Measurements from ENCODE around the gene TEX38. TPM values are rescaled to one million over a fixed set of nuclear protein-coding genes. Genes with fewer than 3 reads are reported as not detected.

The TEX38 gene
- total RNA-seq, 6 donors from 2014 or later = not detected

- Histone ChIP-seq H3K4me1 (peaks cover 0 to 22% (median 7%) of the 10 kb centered on the region in 4 donors), H3K27me3 (no peaks in the 10 kb centered on the region), H3K36me3 (peaks cover 24 to 96% (median 53%) of the 10 kb centered on the region in 4 donors), H3K4me3 (no peak overlapping the region), H3K27ac (peak overlapping the region in 2 of 4 donors; percentile 44 to 50), H3K9me3 (no peaks in the 10 kb centered on the region)
- ATAC-seq (ENCODE audit: low FRiP score in 2 of 2) (peak in 1 of 2 donors; percentile 78), DNase-seq (no peak)
- no peak for TF ChIP-seq EP300 (IDR thresholded peaks at IDR 0.05)
- TF ChIP-seq, protein P1, sequence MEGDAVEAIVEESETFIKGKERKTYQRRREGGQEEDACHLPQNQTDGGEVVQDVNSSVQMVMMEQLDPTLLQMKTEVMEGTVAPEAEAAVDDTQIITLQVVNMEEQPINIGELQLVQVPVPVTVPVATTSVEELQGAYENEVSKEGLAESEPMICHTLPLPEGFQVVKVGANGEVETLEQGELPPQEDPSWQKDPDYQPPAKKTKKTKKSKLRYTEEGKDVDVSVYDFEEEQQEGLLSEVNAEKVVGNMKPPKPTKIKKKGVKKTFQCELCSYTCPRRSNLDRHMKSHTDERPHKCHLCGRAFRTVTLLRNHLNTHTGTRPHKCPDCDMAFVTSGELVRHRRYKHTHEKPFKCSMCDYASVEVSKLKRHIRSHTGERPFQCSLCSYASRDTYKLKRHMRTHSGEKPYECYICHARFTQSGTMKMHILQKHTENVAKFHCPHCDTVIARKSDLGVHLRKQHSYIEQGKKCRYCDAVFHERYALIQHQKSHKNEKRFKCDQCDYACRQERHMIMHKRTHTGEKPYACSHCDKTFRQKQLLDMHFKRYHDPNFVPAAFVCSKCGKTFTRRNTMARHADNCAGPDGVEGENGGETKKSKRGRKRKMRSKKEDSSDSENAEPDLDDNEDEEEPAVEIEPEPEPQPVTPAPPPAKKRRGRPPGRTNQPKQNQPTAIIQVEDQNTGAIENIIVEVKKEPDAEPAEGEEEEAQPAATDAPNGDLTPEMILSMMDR (IDR thresholded peaks at IDR 0.05) = no peak
- TF ChIP-seq POLR2AphosphoS5 (IDR thresholded peaks at IDR 0.05) = no peak
- no peak for TF ChIP-seq POLR2A (IDR thresholded peaks at IDR 0.05)
- WGBS, 2 donors = 74 to 100% methylated on average over 1 of the region's 1 CpG
Observed at GRCh38 chr1:46681333-46682034, 9.8 kb downstream of the TEX38 start.

- Histone ChIP-seq H3K36me3 (peaks cover 30 to 95% (median 55%) of the 10 kb centered on the region in 4 donors), H3K4me3 (no peak overlapping the region), H3K9me3 (no peaks in the 10 kb centered on the region), H3K27ac (peak overlapping the region in 1 of 4 donors; percentile 15), H3K4me1 (peaks cover 0 to 28% (median 12%) of the 10 kb centered on the region in 4 donors), H3K27me3 (no peaks in the 10 kb centered on the region)
- TF ChIP-seq POLR2AphosphoS5 (IDR thresholded peaks at IDR 0.05) (no peak), POLR2A (IDR thresholded peaks at IDR 0.05) (no peak), EP300 (IDR thresholded peaks at IDR 0.05) (no peak)
- TF ChIP-seq, protein P1 (IDR thresholded peaks at IDR 0.05) = no peak
- no peak for ATAC-seq (ENCODE audit: low FRiP score in 2 of 2)
- no peak for DNase-seq
- WGBS, 2 donors = 41 to 65% methylated on average over 1 of the region's 1 CpG
Observed at GRCh38 chr1:46682064-46682463, 10.4 kb downstream of the TEX38 start.

DNA sequence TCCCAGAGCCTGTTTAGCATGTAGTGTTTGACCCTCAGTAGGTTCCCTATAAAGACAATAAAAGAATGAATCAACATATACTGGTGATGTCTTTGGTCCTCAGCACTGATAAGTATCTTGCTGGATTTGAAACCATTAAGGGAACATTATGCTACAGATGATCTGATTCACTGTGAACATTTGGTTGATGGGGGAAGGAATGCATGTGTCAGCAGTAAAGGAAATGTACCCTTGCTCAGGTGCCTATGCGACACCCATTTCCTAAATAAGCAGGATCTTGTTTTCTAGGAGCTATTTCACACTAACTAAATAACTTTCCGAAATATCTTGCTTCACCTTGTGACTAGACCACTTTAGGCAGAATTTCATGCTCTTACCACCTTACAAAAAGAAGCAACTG is 13.0 kb downstream of the TEX38 start:
- Histone ChIP-seq H3K9me3 (no peaks in the 10 kb centered on the region), H3K27me3 (no peaks in the 10 kb centered on the region), H3K36me3 (peaks cover 32 to 92% (median 55%) of the 10 kb centered on the region in 4 donors), H3K4me3 (no peak overlapping the region), H3K27ac (no peak overlapping the region), H3K4me1 (peaks cover 2 to 38% (median 25%) of the 10 kb centered on the region in 4 donors)
- WGBS, 2 donors = 87 to 100% methylated on average over 2 of the region's 2 CpGs
- ATAC-seq (ENCODE audit: low FRiP score in 2 of 2) (no peak), DNase-seq (no peak)
- no peak for TF ChIP-seq POLR2A (IDR thresholded peaks at IDR 0.05)
- no peak for TF ChIP-seq POLR2AphosphoS5 (IDR thresholded peaks at IDR 0.05)
- TF ChIP-seq, protein P1 (IDR thresholded peaks at IDR 0.05) = no peak
- no peak for TF ChIP-seq EP300 (IDR thresholded peaks at IDR 0.05)

GRCh38 chr1:46686255-46686654 is 14.6 kb downstream of the TEX38 start:
- Histone ChIP-seq H3K9me3 (no peaks in the 10 kb centered on the region), H3K4me1 (peaks cover 2 to 35% (median 22%) of the 10 kb centered on the region in 4 donors), H3K27ac (no peak overlapping the region), H3K36me3 (peaks cover 43 to 93% (median 67%) of the 10 kb centered on the region in 4 donors), H3K27me3 (no peaks in the 10 kb centered on the region), H3K4me3 (no peak overlapping the region)
- DNase-seq = no peak
- TF ChIP-seq, protein P1 (IDR thresholded peaks at IDR 0.05) = no peak
- TF ChIP-seq EP300 (IDR thresholded peaks at IDR 0.05) (no peak), POLR2A (IDR thresholded peaks at IDR 0.05) (no peak), POLR2AphosphoS5 (IDR thresholded peaks at IDR 0.05) (no peak)
- no peak for ATAC-seq (ENCODE audit: low FRiP score in 2 of 2)
- 20 to 50% methylated on average over 1 of the region's 1 CpG for WGBS, 2 donors
